Measurements from ENCODE around the gene KLF6.

DNA sequence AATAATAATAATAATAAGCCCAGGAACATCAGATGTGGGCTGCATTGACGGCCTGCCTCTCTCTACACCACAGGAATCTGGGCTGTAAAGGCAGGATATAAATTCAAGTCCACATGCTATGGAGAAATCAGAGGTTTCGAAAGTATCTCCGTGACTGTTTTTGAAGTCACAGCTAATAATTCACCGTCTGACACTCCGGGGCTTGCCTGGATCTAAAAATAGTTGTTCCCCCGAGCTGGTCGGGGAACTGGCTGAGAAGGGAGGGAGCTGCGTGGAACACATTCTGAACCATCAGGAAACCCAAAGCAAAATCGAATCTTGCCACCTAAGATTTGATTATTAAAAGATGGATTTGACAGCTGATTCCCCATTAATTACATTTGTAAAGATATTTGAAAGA, 35.4 kb downstream of the KLF6 start:
- TF ChIP-seq ZNF416 (CRISPR knock-in tag; IDR thresholded peaks at IDR 0.05) (no peak), SP1 (CRISPR knock-in tag; conservative IDR thresholded peaks at IDR 0.05) (no peak), ZNF121 (CRISPR knock-in tag; IDR thresholded peaks at IDR 0.05) (no peak), GABPB1 (CRISPR knock-in tag; IDR thresholded peaks at IDR 0.05) (no peak)
- TF ChIP-seq, protein P1, sequence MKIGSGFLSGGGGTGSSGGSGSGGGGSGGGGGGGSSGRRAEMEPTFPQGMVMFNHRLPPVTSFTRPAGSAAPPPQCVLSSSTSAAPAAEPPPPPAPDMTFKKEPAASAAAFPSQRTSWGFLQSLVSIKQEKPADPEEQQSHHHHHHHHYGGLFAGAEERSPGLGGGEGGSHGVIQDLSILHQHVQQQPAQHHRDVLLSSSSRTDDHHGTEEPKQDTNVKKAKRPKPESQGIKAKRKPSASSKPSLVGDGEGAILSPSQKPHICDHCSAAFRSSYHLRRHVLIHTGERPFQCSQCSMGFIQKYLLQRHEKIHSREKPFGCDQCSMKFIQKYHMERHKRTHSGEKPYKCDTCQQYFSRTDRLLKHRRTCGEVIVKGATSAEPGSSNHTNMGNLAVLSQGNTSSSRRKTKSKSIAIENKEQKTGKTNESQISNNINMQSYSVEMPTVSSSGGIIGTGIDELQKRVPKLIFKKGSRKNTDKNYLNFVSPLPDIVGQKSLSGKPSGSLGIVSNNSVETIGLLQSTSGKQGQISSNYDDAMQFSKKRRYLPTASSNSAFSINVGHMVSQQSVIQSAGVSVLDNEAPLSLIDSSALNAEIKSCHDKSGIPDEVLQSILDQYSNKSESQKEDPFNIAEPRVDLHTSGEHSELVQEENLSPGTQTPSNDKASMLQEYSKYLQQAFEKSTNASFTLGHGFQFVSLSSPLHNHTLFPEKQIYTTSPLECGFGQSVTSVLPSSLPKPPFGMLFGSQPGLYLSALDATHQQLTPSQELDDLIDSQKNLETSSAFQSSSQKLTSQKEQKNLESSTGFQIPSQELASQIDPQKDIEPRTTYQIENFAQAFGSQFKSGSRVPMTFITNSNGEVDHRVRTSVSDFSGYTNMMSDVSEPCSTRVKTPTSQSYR (CRISPR knock-in tag; IDR thresholded peaks at IDR 0.05) = no peak
- TF ChIP-seq, protein P2, sequence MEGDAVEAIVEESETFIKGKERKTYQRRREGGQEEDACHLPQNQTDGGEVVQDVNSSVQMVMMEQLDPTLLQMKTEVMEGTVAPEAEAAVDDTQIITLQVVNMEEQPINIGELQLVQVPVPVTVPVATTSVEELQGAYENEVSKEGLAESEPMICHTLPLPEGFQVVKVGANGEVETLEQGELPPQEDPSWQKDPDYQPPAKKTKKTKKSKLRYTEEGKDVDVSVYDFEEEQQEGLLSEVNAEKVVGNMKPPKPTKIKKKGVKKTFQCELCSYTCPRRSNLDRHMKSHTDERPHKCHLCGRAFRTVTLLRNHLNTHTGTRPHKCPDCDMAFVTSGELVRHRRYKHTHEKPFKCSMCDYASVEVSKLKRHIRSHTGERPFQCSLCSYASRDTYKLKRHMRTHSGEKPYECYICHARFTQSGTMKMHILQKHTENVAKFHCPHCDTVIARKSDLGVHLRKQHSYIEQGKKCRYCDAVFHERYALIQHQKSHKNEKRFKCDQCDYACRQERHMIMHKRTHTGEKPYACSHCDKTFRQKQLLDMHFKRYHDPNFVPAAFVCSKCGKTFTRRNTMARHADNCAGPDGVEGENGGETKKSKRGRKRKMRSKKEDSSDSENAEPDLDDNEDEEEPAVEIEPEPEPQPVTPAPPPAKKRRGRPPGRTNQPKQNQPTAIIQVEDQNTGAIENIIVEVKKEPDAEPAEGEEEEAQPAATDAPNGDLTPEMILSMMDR (IDR thresholded peaks at IDR 0.05) = no peak
